Measurements from ENCODE around the gene ANXA6. TPM values are rescaled to one million over a fixed set of nuclear protein-coding genes. Genes with fewer than 3 reads are reported as not detected.

Gene ANXA6
- total and polyA plus RNA-seq, 2 of the 4 experiments (the other 2 are of a cell fraction) = 355 to 610 TPM

DNA sequence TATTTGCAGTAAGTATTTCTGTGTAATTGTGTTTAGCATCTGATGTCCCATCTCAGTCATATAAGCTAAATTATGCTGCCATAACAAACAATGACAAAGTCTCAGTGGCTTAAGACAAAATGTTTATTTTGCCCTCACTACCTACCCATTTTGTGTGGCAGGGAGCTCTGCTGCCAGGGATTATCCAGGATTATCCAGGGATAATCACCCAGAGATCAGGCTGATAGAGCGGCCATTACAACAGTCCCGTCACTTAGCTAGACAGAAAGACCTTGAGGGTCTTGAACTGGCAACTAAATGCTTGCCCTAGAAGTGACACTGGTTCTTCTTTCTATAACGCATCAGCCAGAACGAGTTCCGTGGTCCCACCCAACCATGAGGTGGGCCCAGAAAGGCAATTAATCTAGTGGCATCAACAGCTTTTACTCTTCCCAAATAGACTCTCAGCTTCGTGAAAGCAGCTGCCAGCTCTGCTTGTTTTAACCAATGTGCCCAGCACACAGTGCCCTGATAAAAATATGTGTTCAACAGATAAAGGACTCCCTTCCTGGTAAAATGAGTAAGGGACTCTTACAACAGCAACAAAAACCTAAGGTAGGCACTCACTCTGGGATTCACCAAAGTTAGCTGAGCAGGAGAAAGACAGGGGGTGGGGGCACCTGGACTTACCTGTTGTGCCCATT is 43.5 kb upstream of the ANXA6 start:
- DNase-seq (no peak), ATAC-seq (ENCODE audit: low read depth) (no peak)
- Histone ChIP-seq H3K27ac (ENCODE audit: insufficient read depth, low read length) (no peak overlapping the region), H3K4me1 (ENCODE audit: control insufficient read depth, insufficient read depth, low read length) (no peaks in the 10 kb centered on the region), H3K79me1 (ENCODE audit: low read depth in 1 of 2, low read length in 2 of 2) (no peaks in the 10 kb centered on the region), H4K20me1 (ENCODE audit: insufficient read depth, low read length) (no peaks in the 10 kb centered on the region), H4K5ac (ENCODE audit: low read depth, low read length) (no peak overlapping the region), H2BK120ac (ENCODE audit: low read depth, low read length) (no peak overlapping the region), H4K8ac (ENCODE audit: low read depth in 2 of 2, low read length in 2 of 2) (no peak overlapping the region), H3K9me3 (ENCODE audit: control insufficient read depth, insufficient read depth, low read length) (no peaks in the 10 kb centered on the region), H2AFZ (replicated peaks; ENCODE audit: low read length, poor library complexity) (no peak overlapping the region), H3K23ac (ENCODE audit: low read depth, low read length) (no peak overlapping the region), H3K9ac (ENCODE audit: low read depth, low read length) (no peak overlapping the region), H3K36me3 (ENCODE audit: control insufficient read depth, insufficient read depth, low read length) (no peaks in the 10 kb centered on the region), H3K27me3 (ENCODE audit: control insufficient read depth, insufficient read depth, low read length) (peaks cover 7% of the 10 kb centered on the region), H3K4ac (ENCODE audit: low read depth, low read length) (no peak overlapping the region), H2AK5ac (ENCODE audit: low read depth, low read length) (no peak overlapping the region), H3K9me1 (ENCODE audit: insufficient read depth, low read length) (no peaks in the 10 kb centered on the region), H3K14ac (replicated peaks; ENCODE audit: low read depth, low read length) (no peak overlapping the region), H3K56ac (ENCODE audit: extremely low read depth, insufficient read depth, low read length) (no peak overlapping the region), H3K18ac (ENCODE audit: low read depth, low read length) (no peak overlapping the region), H3K4me3 (ENCODE audit: insufficient read depth, low read depth, low read length) (no peak overlapping the region), H2BK20ac (ENCODE audit: low read depth, low read length) (no peak overlapping the region), H2BK5ac (ENCODE audit: low read depth, low read length, poor library complexity, severe bottlenecking) (no peak overlapping the region), H4K91ac (ENCODE audit: insufficient read depth, low read depth, low read length) (no peak overlapping the region), H2BK15ac (ENCODE audit: low read depth, low read length) (no peak overlapping the region), H3K4me2 (ENCODE audit: low read depth, low read length) (no peak overlapping the region), H2AK9ac (replicated peaks; ENCODE audit: low read depth, low read length, poor library complexity) (no peak overlapping the region)
- TF ChIP-seq CEBPB (IDR thresholded peaks at IDR 0.05; ENCODE audit: low read depth, low read length) = no peak
- no peak for TF ChIP-seq MAZ (IDR thresholded peaks at IDR 0.05; ENCODE audit: borderline replicate concordance, low read depth, low read length)
- TF ChIP-seq POLR2A (IDR thresholded peaks at IDR 0.05; ENCODE audit: low read depth, low read length) = no peak
- no peak for TF ChIP-seq BHLHE40 (IDR thresholded peaks at IDR 0.05; ENCODE audit: low read depth, low read length)
- no peak for TF ChIP-seq RAD21 (IDR thresholded peaks at IDR 0.05; ENCODE audit: low read length)
- no peak for TF ChIP-seq MAFK (IDR thresholded peaks at IDR 0.05; ENCODE audit: low read depth, low read length)
- TF ChIP-seq RCOR1 (IDR thresholded peaks at IDR 0.05; ENCODE audit: insufficient replicate concordance, low read length) = no peak
- no peak for TF ChIP-seq RFX5 (IDR thresholded peaks at IDR 0.05; ENCODE audit: low read depth, low read length)
- TF ChIP-seq MXI1 (IDR thresholded peaks at IDR 0.05; ENCODE audit: borderline replicate concordance, low read depth, low read length) = no peak
- TF ChIP-seq, protein P1, sequence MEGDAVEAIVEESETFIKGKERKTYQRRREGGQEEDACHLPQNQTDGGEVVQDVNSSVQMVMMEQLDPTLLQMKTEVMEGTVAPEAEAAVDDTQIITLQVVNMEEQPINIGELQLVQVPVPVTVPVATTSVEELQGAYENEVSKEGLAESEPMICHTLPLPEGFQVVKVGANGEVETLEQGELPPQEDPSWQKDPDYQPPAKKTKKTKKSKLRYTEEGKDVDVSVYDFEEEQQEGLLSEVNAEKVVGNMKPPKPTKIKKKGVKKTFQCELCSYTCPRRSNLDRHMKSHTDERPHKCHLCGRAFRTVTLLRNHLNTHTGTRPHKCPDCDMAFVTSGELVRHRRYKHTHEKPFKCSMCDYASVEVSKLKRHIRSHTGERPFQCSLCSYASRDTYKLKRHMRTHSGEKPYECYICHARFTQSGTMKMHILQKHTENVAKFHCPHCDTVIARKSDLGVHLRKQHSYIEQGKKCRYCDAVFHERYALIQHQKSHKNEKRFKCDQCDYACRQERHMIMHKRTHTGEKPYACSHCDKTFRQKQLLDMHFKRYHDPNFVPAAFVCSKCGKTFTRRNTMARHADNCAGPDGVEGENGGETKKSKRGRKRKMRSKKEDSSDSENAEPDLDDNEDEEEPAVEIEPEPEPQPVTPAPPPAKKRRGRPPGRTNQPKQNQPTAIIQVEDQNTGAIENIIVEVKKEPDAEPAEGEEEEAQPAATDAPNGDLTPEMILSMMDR (conservative IDR thresholded peaks at IDR 0.05; ENCODE audit: low read depth, low read length) = no peak
- TF ChIP-seq NFE2L2 (IDR thresholded peaks at IDR 0.05; ENCODE audit: low read depth, low read length) = no peak
- TF ChIP-seq FOS (IDR thresholded peaks at IDR 0.05; ENCODE audit: low read depth, low read length) = no peak
- TF ChIP-seq SMC3 (IDR thresholded peaks at IDR 0.05; ENCODE audit: low read depth, low read length) = no peak
- no peak for TF ChIP-seq CHD1 (IDR thresholded peaks at IDR 0.05; ENCODE audit: low read depth, low read length)
- TF ChIP-seq ELK1 (IDR thresholded peaks at IDR 0.05; ENCODE audit: borderline replicate concordance, low read depth, low read length) = no peak
- TF ChIP-seq, protein P2, sequence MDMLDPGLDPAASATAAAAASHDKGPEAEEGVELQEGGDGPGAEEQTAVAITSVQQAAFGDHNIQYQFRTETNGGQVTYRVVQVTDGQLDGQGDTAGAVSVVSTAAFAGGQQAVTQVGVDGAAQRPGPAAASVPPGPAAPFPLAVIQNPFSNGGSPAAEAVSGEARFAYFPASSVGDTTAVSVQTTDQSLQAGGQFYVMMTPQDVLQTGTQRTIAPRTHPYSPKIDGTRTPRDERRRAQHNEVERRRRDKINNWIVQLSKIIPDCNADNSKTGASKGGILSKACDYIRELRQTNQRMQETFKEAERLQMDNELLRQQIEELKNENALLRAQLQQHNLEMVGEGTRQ (IDR thresholded peaks at IDR 0.05; ENCODE audit: low read depth, low read length) = no peak
- ChIA-PET POLR2A (ENCODE audit: unreplicated experiment) (no interaction called here), CTCF (interaction anchor here (0.7 kb wide), 1 partner anchor 38 kb away, joined by 3 read pairs; no protein-coding TSS in a partner anchor)
- dilution Hi-C loops (cut with HindIII; ENCODE audit: low sequenced_read_pairs, unreplicated experiment) (no loop called here), intact Hi-C loops (cut with micrococcal nuclease) (no loop called here), in situ Hi-C loops (cut with MboI; ENCODE audit: low sequenced_read_pairs) (no loop called here)
- WGBS, 2 experiments (ENCODE audit: extremely low coverage in 2 of 2, insufficient read length in 1 of 2) = 71% methylated on average over 2 of the region's 6 CpGs; no CpG with 5 or more reads in 1 of the 2 experiments
- no TSS peak for BruUV-seq (replicated peaks)

All from IMR-90 (cell line).